K562 (cell line): Measurements from ENCODE around the gene MFSD12. TPM values are rescaled to one million over a fixed set of nuclear protein-coding genes. Genes with fewer than 3 reads are reported as not detected.

Experiments used
- CHD1 ChIP-seq: fragments of 200-600 bp; sonication (generic); IDR thresholded peaks from one replicate; pipeline ENCODE4 v1.6.1; 2012; ENCODE audit warnings: mild to moderate bottlenecking, moderate library complexity, low read length, inconsistent platforms
- IRF2 ChIP-seq: sonication (generic); formaldehyde crosslinking; IDR thresholded peaks from 2 replicates; pipeline ENCODE4 v1.8.1; 2022; ENCODE audit warnings: mild to moderate bottlenecking, missing genetic modification reagents
- KDM5B ChIP-seq: fragments of 200-600 bp; sonication (generic); IDR thresholded peaks from 2 replicates; pipeline ENCODE4 v1.6.1; 2012; ENCODE audit warnings: low read depth, mild to moderate bottlenecking, moderate library complexity, low read length, control low read depth, inconsistent platforms; ENCODE audit not compliant: insufficient replicate concordance
- RBBP5 ChIP-seq: fragments of 200-600 bp; sonication (generic); IDR thresholded peaks from 2 replicates; pipeline ENCODE4 v1.6.1; 2012; ENCODE audit warnings: borderline replicate concordance, mild to moderate bottlenecking, low read length, control low read depth, inconsistent platforms; ENCODE audit not compliant: insufficient read depth, poor library complexity, severe bottlenecking
- REST ChIP-seq, 2 experiments: fragments of 450-650 bp; formaldehyde crosslinking in 1 of 2; IDR thresholded peaks; 2 replicates each; pipeline versions ENCODE4 v1.4.0 to v1.6.1; 2014 to 2020; ENCODE audit warnings: mild to moderate bottlenecking in 2 of 2, borderline replicate concordance in 1 of 2, low read depth in 1 of 2
- SMAD4 ChIP-seq: fragments of 250-450 bp; sonication (Bioruptor Pico); conservative IDR thresholded peaks from 2 replicates; pipeline ENCODE4 v1.8.0; 2021; ENCODE audit warnings: inconsistent platforms, mild to moderate bottlenecking, moderate library complexity
- SMARCA5 ChIP-seq: fragments of 450-650 bp; IDR thresholded peaks from 2 replicates; pipeline ENCODE4 v1.6.1; 2016
- SPI1 ChIP-seq: IDR thresholded peaks from 2 replicates; pipeline ENCODE4 v1.6.1; 2011; ENCODE audit warnings: low read depth, low read length, control low read depth, borderline replicate concordance
- polyA plus RNA-seq, 8 experiments: library from polyadenylated mRNA; depleted of rRNA in 4 of 8; stranded (reverse) in 5 of 8; unstranded in 3 of 8; fragments of >200 nt; fragmentation: Nextera tagmentation in 2 of 8; fragmentation: Illumina TruSeq in 1 of 8; extraction: Ambion mirVana in 2 of 8; extraction: Trizol in 1 of 8; gene quantifications; 2 replicates each; pipeline versions ENCODE4 v1.2.1 to v1.2.3, GENCODE V29; 2011 to 2014; ENCODE audit warnings: inconsistent platforms in 1 of 8, missing spikeins in 1 of 8
- total RNA-seq, 7 experiments: library from RNA; depleted of rRNA in 6 of 7; stranded (reverse); fragments of >200 nt in 6 of 7; fragmentation: Illumina TruSeq in 2 of 7; extraction: Trizol in 2 of 7; gene quantifications; 2 replicates each; pipeline versions ENCODE4 v1.2.1 to v1.2.3, GENCODE V29; 2011 to 2021; ENCODE audit warnings: low replicate concordance in 1 of 7
- TF ChIP-seq, protein P1 (sequence below): sonication (generic); formaldehyde crosslinking; IDR thresholded peaks from 2 replicates; pipeline ENCODE4 v1.5.0; 2020; ENCODE audit warnings: missing genetic modification reagents
- TF ChIP-seq, protein P2 (sequence below): fragments of 200-800 bp; sonication (Bioruptor generic); IDR thresholded peaks from 2 replicates; pipeline ENCODE4 v1.6.1; 2017; ENCODE audit warnings: missing genetic modification characterization, missing compliant biosample characterization
- TF ChIP-seq, protein P3 (sequence below): sonication (generic); formaldehyde crosslinking; IDR thresholded peaks from 2 replicates; pipeline ENCODE4 v1.8.1; 2023; ENCODE audit warnings: mild to moderate bottlenecking, missing genetic modification reagents

The MFSD12 gene
- total and polyA plus RNA-seq, 9 of the 15 experiments (the other 6 are each of a cell fraction or from before 2014, with no cell fraction given): 0.69 to 112 (median 31.8) TPM

DNA sequence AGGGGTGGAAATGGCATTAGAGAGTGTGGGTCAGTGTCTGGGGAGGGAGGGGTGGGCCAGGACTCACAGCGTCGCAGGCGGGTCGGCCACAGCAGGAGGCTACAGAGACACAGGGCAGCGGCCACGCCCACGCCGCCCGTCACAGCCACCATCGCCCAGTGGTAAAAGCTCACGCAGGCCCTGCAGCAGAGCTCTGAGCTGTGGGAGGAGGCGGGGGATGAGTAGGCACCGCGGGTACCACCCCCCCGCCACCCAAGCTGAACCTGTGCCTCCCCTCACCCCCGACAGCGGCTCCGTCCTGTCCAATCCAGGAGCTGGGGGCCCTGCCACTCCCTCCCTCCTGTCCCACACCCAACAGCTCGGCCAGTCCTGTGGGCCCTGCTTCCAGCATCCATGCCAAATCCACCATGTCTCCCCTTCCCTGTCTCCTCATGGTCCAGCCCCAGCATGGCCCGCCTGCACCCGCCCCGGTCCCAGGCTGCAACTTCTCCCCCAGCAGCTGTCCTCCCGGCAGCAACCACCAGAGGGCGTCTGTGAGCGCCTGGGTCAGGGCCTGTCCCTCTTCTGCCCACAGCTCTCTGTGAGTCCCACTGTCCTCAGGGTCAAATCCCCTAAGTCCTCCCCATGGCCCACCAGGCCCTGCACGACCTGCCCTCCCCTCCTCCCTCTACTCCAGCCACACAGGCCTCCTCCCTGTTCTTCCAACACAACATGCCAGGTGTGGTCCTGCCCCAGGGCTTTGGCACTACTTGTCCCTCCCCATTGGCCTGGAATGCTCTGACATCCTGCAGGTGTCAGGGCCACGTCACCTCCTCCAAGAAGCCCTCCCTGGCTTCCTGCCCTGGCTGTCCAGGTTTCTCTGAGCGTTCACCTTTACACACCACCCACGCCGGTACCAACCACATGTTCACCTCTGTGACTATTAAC is 12.4 kb downstream of the MFSD12 start (continued):
- peak; percentile 84; the same call in 1 of the 2 replicates for TF ChIP-seq REST (IDR thresholded peaks at IDR 0.05; ENCODE audit: borderline replicate concordance)
- TF ChIP-seq REST (CRISPR knock-in tag; IDR thresholded peaks at IDR 0.05; ENCODE audit: low read depth): no peak
- TF ChIP-seq, protein P1, sequence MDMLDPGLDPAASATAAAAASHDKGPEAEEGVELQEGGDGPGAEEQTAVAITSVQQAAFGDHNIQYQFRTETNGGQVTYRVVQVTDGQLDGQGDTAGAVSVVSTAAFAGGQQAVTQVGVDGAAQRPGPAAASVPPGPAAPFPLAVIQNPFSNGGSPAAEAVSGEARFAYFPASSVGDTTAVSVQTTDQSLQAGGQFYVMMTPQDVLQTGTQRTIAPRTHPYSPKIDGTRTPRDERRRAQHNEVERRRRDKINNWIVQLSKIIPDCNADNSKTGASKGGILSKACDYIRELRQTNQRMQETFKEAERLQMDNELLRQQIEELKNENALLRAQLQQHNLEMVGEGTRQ (CRISPR knock-in tag): no peak
- TF ChIP-seq SMARCA5: peak; percentile 99
- TF ChIP-seq CHD1: no peak
- TF ChIP-seq, protein P2, sequence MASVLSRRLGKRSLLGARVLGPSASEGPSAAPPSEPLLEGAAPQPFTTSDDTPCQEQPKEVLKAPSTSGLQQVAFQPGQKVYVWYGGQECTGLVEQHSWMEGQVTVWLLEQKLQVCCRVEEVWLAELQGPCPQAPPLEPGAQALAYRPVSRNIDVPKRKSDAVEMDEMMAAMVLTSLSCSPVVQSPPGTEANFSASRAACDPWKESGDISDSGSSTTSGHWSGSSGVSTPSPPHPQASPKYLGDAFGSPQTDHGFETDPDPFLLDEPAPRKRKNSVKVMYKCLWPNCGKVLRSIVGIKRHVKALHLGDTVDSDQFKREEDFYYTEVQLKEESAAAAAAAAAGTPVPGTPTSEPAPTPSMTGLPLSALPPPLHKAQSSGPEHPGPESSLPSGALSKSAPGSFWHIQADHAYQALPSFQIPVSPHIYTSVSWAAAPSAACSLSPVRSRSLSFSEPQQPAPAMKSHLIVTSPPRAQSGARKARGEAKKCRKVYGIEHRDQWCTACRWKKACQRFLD (CRISPR knock-in tag): no peak
- 0 out of 2 replicates have a peak, but pooled peaks have one; percentile 22 for TF ChIP-seq SPI1
- no peak for TF ChIP-seq KDM5B
- no peak for TF ChIP-seq SMAD4 (CRISPR knock-in tag)
- TF ChIP-seq, protein P3, sequence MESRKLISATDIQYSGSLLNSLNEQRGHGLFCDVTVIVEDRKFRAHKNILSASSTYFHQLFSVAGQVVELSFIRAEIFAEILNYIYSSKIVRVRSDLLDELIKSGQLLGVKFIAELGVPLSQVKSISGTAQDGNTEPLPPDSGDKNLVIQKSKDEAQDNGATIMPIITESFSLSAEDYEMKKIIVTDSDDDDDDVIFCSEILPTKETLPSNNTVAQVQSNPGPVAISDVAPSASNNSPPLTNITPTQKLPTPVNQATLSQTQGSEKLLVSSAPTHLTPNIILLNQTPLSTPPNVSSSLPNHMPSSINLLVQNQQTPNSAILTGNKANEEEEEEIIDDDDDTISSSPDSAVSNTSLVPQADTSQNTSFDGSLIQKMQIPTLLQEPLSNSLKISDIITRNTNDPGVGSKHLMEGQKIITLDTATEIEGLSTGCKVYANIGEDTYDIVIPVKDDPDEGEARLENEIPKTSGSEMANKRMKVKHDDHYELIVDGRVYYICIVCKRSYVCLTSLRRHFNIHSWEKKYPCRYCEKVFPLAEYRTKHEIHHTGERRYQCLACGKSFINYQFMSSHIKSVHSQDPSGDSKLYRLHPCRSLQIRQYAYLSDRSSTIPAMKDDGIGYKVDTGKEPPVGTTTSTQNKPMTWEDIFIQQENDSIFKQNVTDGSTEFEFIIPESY (CRISPR knock-in tag): peak; percentile 91
- no peak for TF ChIP-seq RBBP5
- TF ChIP-seq IRF2 (CRISPR knock-in tag): no peak
